SK-N-MC (cell line): ENCODE results near the gene HELZ2.
"Not testable (repeated sequence)": the region's sequence is repeated elsewhere in the genome, so short reads cannot be mapped to it uniquely, and the experiment has no call there.

ENCODE experiments used
- EZH2 ChIP-seq: fragments of 200-600 bp; sonication (generic); IDR thresholded peaks from one replicate; pipeline ENCODE4 v1.6.1; 2017; ENCODE audit warnings: antibody characterized with exemption
- POLR2AphosphoS5 ChIP-seq: IDR thresholded peaks from 2 replicates; pipeline ENCODE4 v1.6.1; 2012; ENCODE audit warnings: mild to moderate bottlenecking, low read depth, low read length, borderline replicate concordance

DNA sequence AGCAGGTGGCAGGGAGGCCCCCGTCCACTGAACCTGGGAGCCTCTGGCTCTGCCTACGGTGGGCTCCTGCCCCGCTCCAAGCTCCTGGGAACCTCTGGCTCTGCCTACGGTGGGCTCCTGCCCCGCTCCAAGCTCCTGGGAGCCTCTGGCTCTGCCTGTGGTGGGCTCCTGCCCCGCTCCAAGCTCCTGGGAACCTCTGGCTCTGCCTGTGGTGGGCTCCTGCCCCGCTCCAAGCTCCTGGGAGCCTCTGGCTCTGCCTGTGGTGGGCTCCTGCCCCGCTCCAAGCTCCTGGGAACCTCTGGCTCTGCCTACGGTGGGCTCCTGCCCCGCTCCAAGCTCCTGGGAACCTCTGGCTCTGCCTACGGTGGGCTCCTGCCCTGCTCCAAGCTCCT lies 3.0 kb downstream of the HELZ2 start:
- TF ChIP-seq EZH2, POLR2AphosphoS5: not testable (repeated sequence)
